Osteoblast (primary cell): ENCODE results near the gene ASRGL1. TPM values are rescaled to one million over a fixed set of nuclear protein-coding genes. Genes with fewer than 3 reads are reported as not detected.

Experiments
- DNase-seq: peaks from one replicate; pipeline ENCODE4 v3.0.0; 2011; ENCODE audit warnings: low spot score, mixed read lengths; ENCODE audit not compliant: insufficient read length; ENCODE audit errors: missing footprints
- H2AFZ ChIP-seq: 2 replicates; pipeline ENCODE4 v1.6.0; 2011; ENCODE audit warnings: mild to moderate bottlenecking, low read length
- H3K27ac ChIP-seq: 2 replicates; pipeline ENCODE4 v1.5.1; 2011; ENCODE audit warnings: mild to moderate bottlenecking, low read depth, low read length, moderate library complexity
- H3K27me3 ChIP-seq: 2 replicates; pipeline ENCODE4 v1.6.0; 2012; ENCODE audit warnings: mild to moderate bottlenecking, control low read depth, inconsistent platforms, low read length, moderate library complexity; ENCODE audit not compliant: insufficient read depth
- H3K36me3 ChIP-seq: 2 replicates; pipeline ENCODE4 v1.5.1; 2011; ENCODE audit warnings: mild to moderate bottlenecking, low read length, control low read depth, moderate library complexity; ENCODE audit not compliant: insufficient read depth
- H3K4me1 ChIP-seq: 2 replicates; pipeline ENCODE4 v1.5.1; 2011; ENCODE audit warnings: mild to moderate bottlenecking, low read length, control low read depth, moderate library complexity; ENCODE audit not compliant: insufficient read depth
- H3K4me2 ChIP-seq: 2 replicates; pipeline ENCODE4 v1.6.0; 2011; ENCODE audit warnings: mild to moderate bottlenecking, low read length; ENCODE audit not compliant: insufficient read depth
- H3K4me3 ChIP-seq: fragments of 200-600 bp; sonication (generic); 3 replicates; pipeline ENCODE4 v1.5.1; 2012; ENCODE audit warnings: mild to moderate bottlenecking, low read length, inconsistent platforms; ENCODE audit not compliant: insufficient read depth
- H3K79me2 ChIP-seq: 2 replicates; pipeline ENCODE4 v1.6.0; 2012; ENCODE audit warnings: mild to moderate bottlenecking, low read length, control low read depth, inconsistent platforms; ENCODE audit not compliant: insufficient read depth
- H3K9me3 ChIP-seq: 2 replicates; pipeline ENCODE4 v1.5.1; 2011; ENCODE audit warnings: low read depth, low read length, control low read depth
- H4K20me1 ChIP-seq: 2 replicates; pipeline ENCODE4 v1.6.0; 2012; ENCODE audit warnings: mild to moderate bottlenecking, low read length, control low read depth; ENCODE audit not compliant: insufficient read depth
- CTCF ChIP-seq: IDR thresholded peaks from 2 replicates; pipeline ENCODE4 v1.5.1; 2011; ENCODE audit warnings: mild to moderate bottlenecking, low read depth, low read length, moderate library complexity; ENCODE audit errors: extremely low read depth
- total RNA-seq: library from RNA; depleted of rRNA; stranded (reverse); fragments of >200 nt; gene quantifications from 2 replicates; pipeline ENCODE4 v1.2.3, GENCODE V29; 2012

ASRGL1 gene
- total RNA-seq, 1 donor, result 0.36 TPM

GRCh38 chr11:62401356-62401755 is 64.1 kb downstream of the ASRGL1 start:
- Histone ChIP-seq H2AFZ (peak overlapping the region; percentile 15), H3K36me3 (no peaks in the 10 kb centered on the region), H4K20me1 (no peaks in the 10 kb centered on the region), H3K4me3 (no peak overlapping the region), H3K27ac (no peak overlapping the region), H3K9me3 (no peaks in the 10 kb centered on the region), H3K4me2 (no peak overlapping the region), H3K27me3 (no peaks in the 10 kb centered on the region), H3K4me1 (peaks cover 25% of the 10 kb centered on the region), H3K79me2 (no peaks in the 10 kb centered on the region)
- TF ChIP-seq CTCF, result no peak
- DNase-seq, result no peak

- Histone ChIP-seq H3K4me3 (no peak overlapping the region), H3K9me3 (no peaks in the 10 kb centered on the region), H3K27ac (no peak overlapping the region), H2AFZ (peak overlapping the region; percentile 74), H3K27me3 (no peaks in the 10 kb centered on the region), H3K36me3 (no peaks in the 10 kb centered on the region), H3K4me2 (peak overlapping the region; percentile 45), H3K4me1 (peaks cover 25% of the 10 kb centered on the region), H4K20me1 (no peaks in the 10 kb centered on the region), H3K79me2 (no peaks in the 10 kb centered on the region)
- DNase-seq, result peak; percentile 58
- TF ChIP-seq CTCF, result no peak
Observed at GRCh38 chr11:62401811-62402210, 64.6 kb downstream of the ASRGL1 start.

GRCh38 chr11:62402226-62402959 is 65.1 kb downstream of the ASRGL1 start:
- H3K4me1 ChIP-seq, result peaks cover 25% of the 10 kb centered on the region
- peak; percentile 84 for DNase-seq
- no peaks in the 10 kb centered on the region for H3K27me3 ChIP-seq
- H3K9me3 ChIP-seq, result no peaks in the 10 kb centered on the region
- peak overlapping the region; percentile 74 for H2AFZ ChIP-seq
- H3K79me2 ChIP-seq, result no peaks in the 10 kb centered on the region
- no peak overlapping the region for H3K27ac ChIP-seq
- H3K4me3 ChIP-seq, result no peak overlapping the region
- H4K20me1 ChIP-seq, result no peaks in the 10 kb centered on the region
- peak overlapping the region; percentile 45 for H3K4me2 ChIP-seq
- no peak for TF ChIP-seq CTCF
- no peaks in the 10 kb centered on the region for H3K36me3 ChIP-seq

GRCh38 chr11:62402960-62403730 is 65.9 kb downstream of the ASRGL1 start:
- DNase-seq, result peak; percentile 51
- H3K36me3 ChIP-seq, result no peaks in the 10 kb centered on the region
- TF ChIP-seq CTCF, result no peak
- H3K27ac ChIP-seq, result no peak overlapping the region
- no peak overlapping the region for H3K4me2 ChIP-seq
- H2AFZ ChIP-seq, result peak overlapping the region; percentile 56
- H3K79me2 ChIP-seq, result no peaks in the 10 kb centered on the region
- H3K27me3 ChIP-seq, result no peaks in the 10 kb centered on the region
- H3K9me3 ChIP-seq, result no peaks in the 10 kb centered on the region
- H3K4me3 ChIP-seq, result no peak overlapping the region
- no peaks in the 10 kb centered on the region for H4K20me1 ChIP-seq
- H3K4me1 ChIP-seq, result peaks cover 25% of the 10 kb centered on the region
